Measurements from ENCODE around the gene SFXN2. TPM values are rescaled to one million over a fixed set of nuclear protein-coding genes. Genes with fewer than 3 reads are reported as not detected.

The SFXN2 gene
- total RNA-seq, 2 experiments from 2014 or later: 22.1 to 30.1 TPM

GRCh38 chr10:102781090-102781920 is 66.9 kb downstream of the SFXN2 start:
- no peak overlapping the region for H3K27ac Mint-ChIP-seq
- H3K4me1 Mint-ChIP-seq: peaks cover 12% of the 10 kb centered on the region
- H3K36me3 Mint-ChIP-seq: peaks cover 10% of the 10 kb centered on the region
- H3K27me3 Mint-ChIP-seq: no peaks in the 10 kb centered on the region
- no peak for ATAC-seq
- no peak for DNase-seq
- H3K4me3 Mint-ChIP-seq: no peak overlapping the region
- CTCF ChIA-PET: no interaction called here
- no peaks in the 10 kb centered on the region for H3K9me3 Mint-ChIP-seq (ENCODE audit: low read depth)

- DNase-seq (no peak), ATAC-seq (no peak)
- Mint-ChIP-seq H3K27me3 (no peaks in the 10 kb centered on the region), H3K27ac (no peak overlapping the region), H3K36me3 (peaks cover 10% of the 10 kb centered on the region), H3K4me1 (peaks cover 11% of the 10 kb centered on the region), H3K4me3 (no peak overlapping the region), H3K9me3 (ENCODE audit: low read depth) (no peaks in the 10 kb centered on the region)
- CTCF ChIA-PET: no interaction called here
These were observed 67.6 kb downstream of the SFXN2 start for GRCh38 chr10:102781921-102782557.

DNA sequence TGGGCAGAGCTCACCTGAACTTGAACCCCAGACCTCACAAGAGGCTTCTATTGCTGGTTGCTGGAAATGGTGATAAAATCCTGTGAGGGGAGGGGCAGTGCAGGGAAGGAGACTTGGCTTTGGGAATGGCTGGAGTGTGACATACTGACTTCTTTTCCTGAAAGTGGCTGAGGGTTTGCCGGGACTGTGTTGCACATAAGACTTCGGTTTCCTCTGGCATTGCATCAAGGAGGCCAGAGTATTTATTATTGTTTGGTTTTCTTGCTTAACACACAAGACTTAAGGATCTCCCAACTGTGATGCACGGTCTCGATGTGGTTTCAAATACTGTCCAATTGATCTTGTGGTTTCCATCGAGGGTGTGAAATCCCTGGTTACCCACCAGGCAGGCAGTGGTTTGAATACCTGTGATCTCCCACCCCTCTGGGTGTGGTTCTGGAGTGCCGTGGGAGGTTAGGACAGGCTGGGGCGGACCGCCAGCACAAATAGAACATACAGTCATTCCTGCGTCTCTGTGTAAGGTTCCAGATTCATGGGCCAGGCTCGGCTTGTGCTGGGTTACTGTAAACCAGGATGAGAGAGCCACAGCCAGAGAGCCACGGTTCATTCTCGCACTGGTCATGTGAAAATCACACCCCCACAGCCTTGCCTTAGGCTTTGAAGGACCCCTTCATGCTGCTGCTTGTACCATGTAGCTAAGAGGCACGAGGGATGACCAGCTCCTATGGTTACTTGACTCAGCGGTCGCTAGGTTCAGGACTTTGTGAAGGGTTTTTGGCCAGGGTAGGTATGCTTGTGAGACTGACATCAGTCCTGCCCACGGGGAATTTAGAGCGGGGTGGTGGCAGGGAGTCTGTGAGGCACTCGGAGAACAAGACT is 68.5 kb downstream of the SFXN2 start:
- Mint-ChIP-seq H3K27ac (no peak overlapping the region), H3K9me3 (ENCODE audit: low read depth) (no peaks in the 10 kb centered on the region), H3K4me3 (no peak overlapping the region), H3K36me3 (peaks cover 10% of the 10 kb centered on the region), H3K27me3 (no peaks in the 10 kb centered on the region), H3K4me1 (peaks cover 11% of the 10 kb centered on the region)
- CTCF ChIA-PET: no interaction called here
- ATAC-seq: no peak
- DNase-seq: no peak

DNA sequence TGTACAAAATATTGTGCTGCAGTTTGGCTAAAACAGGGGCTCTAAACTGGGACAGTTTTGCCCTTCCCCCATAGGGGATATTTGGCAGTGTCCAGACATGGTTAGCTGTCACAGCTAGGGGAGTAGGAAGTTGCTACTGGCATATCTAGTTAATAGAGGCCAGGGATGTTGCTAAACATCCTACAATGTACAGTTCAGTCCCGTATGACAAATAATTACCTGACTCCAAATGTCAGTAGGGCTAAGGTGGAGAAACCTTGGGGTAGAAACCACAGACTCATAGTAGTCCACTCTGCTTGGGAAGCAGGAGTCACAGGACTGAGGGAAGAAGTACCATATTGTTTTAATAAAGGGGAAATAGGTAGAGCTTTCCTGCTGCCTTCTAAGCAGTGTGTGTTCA is 69.1 kb downstream of the SFXN2 start:
- H3K27ac Mint-ChIP-seq: no peak overlapping the region
- peaks cover 8% of the 10 kb centered on the region for H3K36me3 Mint-ChIP-seq
- no peaks in the 10 kb centered on the region for H3K27me3 Mint-ChIP-seq
- CTCF ChIA-PET: no interaction called here
- H3K9me3 Mint-ChIP-seq (ENCODE audit: low read depth): no peaks in the 10 kb centered on the region
- no peak overlapping the region for H3K4me3 Mint-ChIP-seq
- no peak for DNase-seq
- no peak for ATAC-seq
- peaks cover 11% of the 10 kb centered on the region for H3K4me1 Mint-ChIP-seq

- Mint-ChIP-seq H3K9me3 (ENCODE audit: low read depth) (no peaks in the 10 kb centered on the region), H3K27ac (no peak overlapping the region), H3K4me3 (no peak overlapping the region), H3K36me3 (peaks cover 8% of the 10 kb centered on the region), H3K27me3 (no peaks in the 10 kb centered on the region), H3K4me1 (peaks cover 10% of the 10 kb centered on the region)
- DNase-seq (no peak), ATAC-seq (no peak)
- CTCF ChIA-PET: interaction anchor here (0.9 to 1.2 kb wide), 2 partner anchors 10 to 494 kb away, joined by 3 read pairs; no protein-coding TSS in a partner anchor
These were observed 71.4 kb downstream of the SFXN2 start for GRCh38 chr10:102785818-102786217.

DNA sequence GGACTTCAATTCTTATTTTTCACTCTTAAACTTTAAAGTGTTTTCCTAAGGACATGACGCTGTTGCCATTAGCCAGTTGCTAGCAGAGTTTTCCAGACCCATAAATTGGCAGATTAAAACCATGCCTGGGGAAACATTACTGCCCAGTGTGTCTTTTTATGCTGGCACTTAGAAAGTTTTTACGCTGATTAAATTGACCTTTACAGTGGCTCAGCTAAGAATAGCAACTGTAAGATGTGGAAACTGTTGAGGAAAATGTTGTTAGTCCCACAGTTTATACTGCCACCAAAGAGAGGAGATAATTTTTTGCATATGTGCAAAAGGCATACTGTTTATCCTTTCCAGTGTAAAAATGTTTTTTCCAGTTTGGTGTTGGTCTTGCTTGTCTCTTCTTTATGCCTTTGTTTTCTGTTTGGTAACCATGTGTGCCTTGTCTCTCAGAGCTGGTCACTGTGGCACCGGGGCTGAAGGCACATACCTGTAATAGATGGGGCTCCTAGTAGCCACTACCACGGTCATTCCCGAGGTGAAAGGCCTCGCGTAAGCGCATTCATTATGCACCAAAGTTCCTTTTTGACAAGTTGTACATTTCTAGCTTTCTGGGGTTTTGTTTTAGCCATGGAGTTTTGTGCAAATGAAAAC is 77.4 kb downstream of the SFXN2 start:
- Mint-ChIP-seq H3K4me3 (no peak overlapping the region), H3K27me3 (no peaks in the 10 kb centered on the region), H3K36me3 (peaks cover 6% of the 10 kb centered on the region), H3K9me3 (ENCODE audit: low read depth) (no peaks in the 10 kb centered on the region), H3K4me1 (peaks cover 14% of the 10 kb centered on the region), H3K27ac (no peak overlapping the region)
- ATAC-seq: no peak
- no peak for DNase-seq
- CTCF ChIA-PET: interaction anchor here (0.5 to 1.1 kb wide), 3 partner anchors 40 to 110 kb away, joined by 3 to 4 read pairs (median 3); no protein-coding TSS in a partner anchor

Other genes with a start within 250 kb of the SFXN2 start
- 10 to 100 TPM; 72.2 to 86.7 TPM for gene ACTR1A, start 211.9 kb upstream of the SFXN2 start, total RNA-seq
- 10 to 100 TPM in 1 of 2 experiments, 1 to 10 TPM in 1; 9.8 to 12.9 TPM for gene SUFU, start 210.7 kb upstream of the SFXN2 start, total RNA-seq
- gene TRIM8, start 70.2 kb upstream of the SFXN2 start, total RNA-seq: 10 to 100 TPM; 58.7 to 86.9 TPM
- 1 to 10 TPM; 7.2 to 9.7 TPM for gene ARL3, start 239 bp upstream of the SFXN2 start, total RNA-seq
- gene WBP1L, start 29.3 kb downstream of the SFXN2 start, total RNA-seq: 10 to 100 TPM; 23.9 to 24.6 TPM
- gene CYP17A1, start 122.8 kb downstream of the SFXN2 start, total RNA-seq: not detected
- gene BORCS7, start 139.6 kb downstream of the SFXN2 start, total RNA-seq: 1 to 10 TPM; 6.6 to 8.4 TPM
- gene AS3MT, start 154.8 kb downstream of the SFXN2 start, total RNA-seq: under 1 TPM in 1 of 2 experiments, not detected in 1; 0.41 TPM
- gene CNNM2, start 203.7 kb downstream of the SFXN2 start, total RNA-seq: 10 to 100 TPM in 1 of 2 experiments, 1 to 10 TPM in 1; 8.0 to 10.1 TPM

Data from activated CD8-positive, alpha-beta memory T cell treated with anti-CD3 and anti-CD28 coated beads, Interleukin-2, amount 10 ng/mL, durations not matched to agents 7 days and 5 days (primary cell).